Cardiac fibroblast (primary cell): Measurements from ENCODE around the gene RAB1A.

Experiments used
- DNase-seq, 2 donors: peaks; one replicate each; pipeline versions ENCODE4 v3.0.0 to v3.0.0-alpha.2; 2010; ENCODE audit warnings: low read depth in 2 of 2
- H3K4me3 ChIP-seq, 2 donors: replicated peaks in 1 of 2; 1 replicate in 1 of 2; 2 replicates in 1 of 2; pipeline ENCODE4 v1.5.1; 2011; ENCODE audit warnings: low read depth in 2 of 2, low read length in 2 of 2, mild to moderate bottlenecking in 2 of 2, moderate library complexity in 1 of 2
- CTCF ChIP-seq: IDR thresholded peaks from one replicate; pipeline ENCODE4 v1.5.1; 2011; ENCODE audit warnings: low read depth, mild to moderate bottlenecking, low read length, inconsistent platforms

Gene RAB1A

GRCh38 chr2:65096948-65097347, 33.0 kb downstream of the RAB1A start:
- no peak overlapping the region for H3K4me3 ChIP-seq
- peak in 1 of 2 donors; percentile 48 for DNase-seq
- TF ChIP-seq CTCF = no peak

- no peak overlapping the region for H3K4me3 ChIP-seq
- TF ChIP-seq CTCF = no peak
- no peak for DNase-seq
Measured at GRCh38 chr2:65093211-65093610, 36.7 kb downstream of the RAB1A start.

DNA sequence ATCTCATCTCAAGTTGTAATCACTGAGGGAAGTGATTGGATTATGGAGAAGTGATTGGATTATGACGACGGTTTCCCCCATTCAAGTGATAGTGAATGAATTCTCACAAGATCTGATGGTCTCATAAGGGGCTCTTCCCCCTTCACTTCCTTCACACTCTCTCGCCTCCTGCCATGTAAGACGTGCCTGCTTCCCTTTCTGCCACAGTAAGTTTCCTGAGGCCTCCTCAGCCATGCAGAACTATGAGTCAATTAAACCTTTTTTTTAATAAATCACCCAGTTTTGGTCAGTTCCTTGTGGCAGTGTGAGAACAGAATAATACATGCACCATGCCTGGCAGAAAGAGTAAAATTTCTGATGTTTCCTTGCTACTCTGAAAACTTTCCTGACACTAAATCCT, 37.1 kb downstream of the RAB1A start:
- DNase-seq = no peak
- no peak for TF ChIP-seq CTCF
- H3K4me3 ChIP-seq = no peak overlapping the region

GRCh38 chr2:65085148-65085547, 44.8 kb downstream of the RAB1A start:
- TF ChIP-seq CTCF = no peak
- no peak overlapping the region for H3K4me3 ChIP-seq
- DNase-seq = no peak

GRCh38 chr2:65081232-65081685, 48.6 kb downstream of the RAB1A start:
- peak; percentile 33 to 45 for DNase-seq
- TF ChIP-seq CTCF = no peak

DNA sequence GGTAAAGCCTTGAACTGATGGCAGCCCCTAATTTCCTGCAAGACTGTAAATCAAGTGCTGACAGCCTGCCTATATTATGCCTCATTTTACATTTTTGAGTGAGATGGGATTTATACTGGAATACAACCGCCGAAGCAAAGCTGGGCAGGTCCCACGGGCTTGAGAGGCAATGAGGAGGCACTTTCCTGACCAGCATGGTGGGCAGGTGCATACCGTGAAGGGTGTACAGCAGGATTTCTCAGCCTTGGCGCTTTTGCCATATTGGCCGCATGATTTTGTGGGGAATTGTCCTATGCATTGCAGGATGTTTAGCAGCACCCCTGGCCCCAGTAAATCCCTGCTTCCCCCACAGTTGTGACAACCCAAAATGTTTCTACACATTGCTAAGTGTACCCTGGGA, 50.9 kb downstream of the RAB1A start:
- TF ChIP-seq CTCF = no peak
- DNase-seq = no peak
- no peak overlapping the region for H3K4me3 ChIP-seq

More at GRCh38 chr2:65081232-65081685, 48.6 kb downstream of the RAB1A start:
- no peak overlapping the region for H3K4me3 ChIP-seq

DNA sequence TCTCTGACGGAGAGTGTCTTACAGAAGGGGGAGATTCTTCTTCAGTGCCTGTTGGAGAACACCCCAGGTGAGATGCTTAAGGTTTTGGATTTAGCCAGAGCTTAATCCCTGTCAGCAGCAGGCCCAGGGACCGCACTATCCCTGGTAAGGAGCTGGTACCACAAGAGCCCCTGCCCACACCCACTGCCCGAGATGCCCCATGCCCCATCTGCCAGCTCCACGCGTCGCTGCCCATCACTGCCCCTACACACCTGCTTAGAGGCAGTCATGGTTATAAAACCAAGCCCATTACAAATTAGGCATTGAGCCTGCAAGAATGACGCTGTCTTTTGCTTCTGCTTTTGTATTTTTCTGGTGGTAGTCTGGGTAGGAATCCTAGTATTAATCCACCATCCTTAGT, 52.0 kb downstream of the RAB1A start:
- no peak for TF ChIP-seq CTCF
- H3K4me3 ChIP-seq = no peak overlapping the region
- DNase-seq = no peak
